H1 (cell line): ENCODE measurements around the gene MMEL1.
"Not testable (repeated sequence)": the region's sequence is repeated elsewhere in the genome, so short reads cannot be mapped to it uniquely, and the experiment has no call there.

Source experiments
- EP300 ChIP-seq, 2 experiments: IDR thresholded peaks; 1 replicate in 1 of 2; 2 replicates in 1 of 2; pipeline ENCODE4 v1.6.1; 2011 to 2012; ENCODE audit warnings: low read depth in 2 of 2, low read length in 2 of 2, mild to moderate bottlenecking in 2 of 2, borderline replicate concordance in 1 of 2, inconsistent platforms in 1 of 2, moderate library complexity in 1 of 2
- MAFK ChIP-seq: IDR thresholded peaks from 2 replicates; pipeline ENCODE4 v1.6.1; 2012; ENCODE audit warnings: low read depth, mild to moderate bottlenecking, improper control_type of control experiment, low read length
- POLR2A ChIP-seq, 2 experiments: IDR thresholded peaks; 1 replicate in 1 of 2; 2 replicates in 1 of 2; pipeline ENCODE4 v1.6.1; 2011; ENCODE audit warnings: low read depth in 2 of 2, low read length in 2 of 2, mild to moderate bottlenecking in 2 of 2; ENCODE audit errors: control extremely low read depth in 1 of 2
- POLR2AphosphoS5 ChIP-seq: IDR thresholded peaks from 2 replicates; pipeline ENCODE4 v1.6.1; 2011; ENCODE audit warnings: low read depth, low read length
- TF ChIP-seq, protein P1 (sequence below), 3 experiments: IDR thresholded peaks; 1 replicate in 2 of 3; 2 replicates in 1 of 3; pipeline versions ENCODE4 v1.5.1 to v1.6.1; 2011; ENCODE audit warnings: low read length in 3 of 3, mild to moderate bottlenecking in 3 of 3, inconsistent platforms in 2 of 3, low read depth in 1 of 3, moderate library complexity in 1 of 3; ENCODE audit not compliant: insufficient read depth in 1 of 3; ENCODE audit errors: control extremely low read depth in 1 of 3
- TF ChIP-seq, protein P2 (sequence below): IDR thresholded peaks from 2 replicates; pipeline ENCODE4 v1.6.1; 2012; ENCODE audit warnings: low read length, inconsistent platforms
- TF ChIP-seq, protein P3 (sequence below): IDR thresholded peaks from 2 replicates; pipeline ENCODE4 v1.6.1; 2012; ENCODE audit warnings: inconsistent platforms

DNA sequence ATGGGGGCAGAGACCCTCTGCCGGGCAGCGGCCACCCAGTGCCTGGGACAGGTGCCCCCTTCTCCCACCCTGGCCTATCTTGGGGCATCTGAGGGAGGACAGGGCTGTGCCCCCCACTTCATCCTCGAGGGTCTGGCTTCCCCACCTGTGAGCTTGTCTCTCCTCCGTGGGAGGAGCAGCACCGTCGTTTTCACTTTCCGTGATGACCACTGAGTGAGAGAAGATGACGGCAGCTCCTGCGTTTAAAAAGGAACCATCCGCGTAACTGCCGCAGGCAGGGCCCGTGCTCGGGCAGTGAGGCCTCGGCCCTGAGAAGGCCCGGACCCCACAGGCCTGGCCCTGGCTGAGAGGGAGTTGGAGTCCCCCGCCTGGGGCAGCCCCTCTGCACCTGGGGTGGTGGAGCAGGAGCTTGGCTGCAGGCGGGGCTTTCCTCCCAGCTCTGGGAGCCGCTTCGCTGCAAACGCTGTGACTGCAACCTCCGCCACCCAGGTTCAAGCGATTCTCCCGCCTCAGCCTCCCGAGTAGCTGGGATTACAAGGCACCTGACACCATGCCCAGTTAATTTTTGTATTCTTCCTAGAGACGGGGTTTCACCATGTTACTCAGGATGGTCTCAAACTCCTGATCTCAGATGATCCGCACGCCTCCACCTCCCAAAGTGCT is 83.3 kb downstream of the MMEL1 start:
- TF ChIP-seq, protein P1, sequence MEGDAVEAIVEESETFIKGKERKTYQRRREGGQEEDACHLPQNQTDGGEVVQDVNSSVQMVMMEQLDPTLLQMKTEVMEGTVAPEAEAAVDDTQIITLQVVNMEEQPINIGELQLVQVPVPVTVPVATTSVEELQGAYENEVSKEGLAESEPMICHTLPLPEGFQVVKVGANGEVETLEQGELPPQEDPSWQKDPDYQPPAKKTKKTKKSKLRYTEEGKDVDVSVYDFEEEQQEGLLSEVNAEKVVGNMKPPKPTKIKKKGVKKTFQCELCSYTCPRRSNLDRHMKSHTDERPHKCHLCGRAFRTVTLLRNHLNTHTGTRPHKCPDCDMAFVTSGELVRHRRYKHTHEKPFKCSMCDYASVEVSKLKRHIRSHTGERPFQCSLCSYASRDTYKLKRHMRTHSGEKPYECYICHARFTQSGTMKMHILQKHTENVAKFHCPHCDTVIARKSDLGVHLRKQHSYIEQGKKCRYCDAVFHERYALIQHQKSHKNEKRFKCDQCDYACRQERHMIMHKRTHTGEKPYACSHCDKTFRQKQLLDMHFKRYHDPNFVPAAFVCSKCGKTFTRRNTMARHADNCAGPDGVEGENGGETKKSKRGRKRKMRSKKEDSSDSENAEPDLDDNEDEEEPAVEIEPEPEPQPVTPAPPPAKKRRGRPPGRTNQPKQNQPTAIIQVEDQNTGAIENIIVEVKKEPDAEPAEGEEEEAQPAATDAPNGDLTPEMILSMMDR (IDR thresholded peaks at IDR 0.05; ENCODE audit: control extremely low read depth in 1 of 3, insufficient read depth in 1 of 3, low read depth in 1 of 3, low read length in 3 of 3): not testable (repeated sequence)
- TF ChIP-seq, protein P2, sequence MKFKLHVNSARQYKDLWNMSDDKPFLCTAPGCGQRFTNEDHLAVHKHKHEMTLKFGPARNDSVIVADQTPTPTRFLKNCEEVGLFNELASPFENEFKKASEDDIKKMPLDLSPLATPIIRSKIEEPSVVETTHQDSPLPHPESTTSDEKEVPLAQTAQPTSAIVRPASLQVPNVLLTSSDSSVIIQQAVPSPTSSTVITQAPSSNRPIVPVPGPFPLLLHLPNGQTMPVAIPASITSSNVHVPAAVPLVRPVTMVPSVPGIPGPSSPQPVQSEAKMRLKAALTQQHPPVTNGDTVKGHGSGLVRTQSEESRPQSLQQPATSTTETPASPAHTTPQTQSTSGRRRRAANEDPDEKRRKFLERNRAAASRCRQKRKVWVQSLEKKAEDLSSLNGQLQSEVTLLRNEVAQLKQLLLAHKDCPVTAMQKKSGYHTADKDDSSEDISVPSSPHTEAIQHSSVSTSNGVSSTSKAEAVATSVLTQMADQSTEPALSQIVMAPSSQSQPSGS: not testable (repeated sequence)
- TF ChIP-seq MAFK; POLR2AphosphoS5; POLR2A (IDR thresholded peaks at IDR 0.05; ENCODE audit: control extremely low read depth in 1 of 2, low read depth in 2 of 2, low read length in 2 of 2); EP300 (IDR thresholded peaks at IDR 0.05; ENCODE audit: borderline replicate concordance in 1 of 2, low read depth in 2 of 2, low read length in 2 of 2): not testable (repeated sequence)
- TF ChIP-seq, protein P3, sequence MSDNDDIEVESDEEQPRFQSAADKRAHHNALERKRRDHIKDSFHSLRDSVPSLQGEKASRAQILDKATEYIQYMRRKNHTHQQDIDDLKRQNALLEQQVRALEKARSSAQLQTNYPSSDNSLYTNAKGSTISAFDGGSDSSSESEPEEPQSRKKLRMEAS: not testable (repeated sequence)
